Hindlimb muscle (tissue), 1 donor: ENCODE results near the gene VSTM2B. TPM values are rescaled to one million over a fixed set of nuclear protein-coding genes. Genes with fewer than 3 reads are reported as not detected.
"Not testable (repeated sequence)": the region's sequence is repeated elsewhere in the genome, so short reads cannot be mapped to it uniquely, and the experiment has no call there.

Experiments
- DNase-seq: peaks from one replicate; pipeline ENCODE4 v3.0.0-alpha.2; 2013
- polyA plus RNA-seq: library from polyadenylated mRNA; unstranded; fragments of 120-200 nt; gene quantifications from one replicate; pipeline ENCODE4 v1.2.1, GENCODE V29; 2013; ENCODE audit not compliant: insufficient read length

VSTM2B gene
- polyA plus RNA-seq, 1 donor, result 0.17 TPM

DNA sequence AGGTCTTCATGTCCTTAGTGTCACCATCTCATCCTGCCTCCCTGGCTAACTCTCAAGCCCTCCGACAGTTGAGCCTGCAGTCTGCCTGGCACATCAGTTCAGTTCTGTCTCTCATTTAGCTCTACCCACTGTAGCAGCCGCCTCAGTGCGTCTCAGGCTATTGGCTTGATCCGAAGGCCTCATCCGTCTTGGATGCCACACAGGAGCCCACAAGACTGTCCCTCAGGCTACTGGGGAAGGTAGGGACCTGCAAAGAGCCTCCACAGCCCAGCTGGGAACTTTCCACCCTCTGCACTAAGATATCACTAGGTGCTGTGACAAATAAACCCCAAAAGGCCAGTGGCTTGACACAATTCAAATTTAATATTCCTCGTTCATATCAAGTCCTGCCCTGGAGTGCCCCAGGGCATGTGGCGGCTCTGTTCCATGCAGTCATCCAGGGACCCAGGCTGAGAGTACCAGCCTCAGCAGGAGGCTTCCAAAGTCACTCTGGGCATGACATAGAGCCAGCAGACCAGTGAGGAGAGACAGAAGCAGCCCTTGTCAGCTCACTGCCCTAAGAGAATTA lies 5.7 kb downstream of the VSTM2B start:
- no peak for DNase-seq

DNA sequence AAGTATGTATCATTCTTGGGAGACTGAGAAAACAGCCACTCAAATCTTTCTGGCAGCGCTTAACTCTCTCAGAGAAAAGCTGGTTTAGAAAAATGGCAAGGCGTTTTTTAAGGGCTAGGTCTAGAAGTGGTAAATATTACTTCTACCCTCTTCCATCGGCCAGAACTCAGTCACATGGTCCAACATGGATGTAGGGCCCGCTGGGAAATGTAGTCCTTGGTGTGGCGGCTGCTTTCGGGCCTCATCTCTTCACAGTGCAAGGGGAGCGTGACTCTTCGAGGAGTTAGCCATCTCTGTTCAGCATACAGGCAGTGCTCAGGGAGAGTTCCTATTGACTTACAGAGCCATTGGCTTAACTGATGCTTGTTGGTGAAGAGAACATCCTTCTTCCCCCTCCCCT lies 6.3 kb downstream of the VSTM2B start:
- DNase-seq, result no peak

DNA sequence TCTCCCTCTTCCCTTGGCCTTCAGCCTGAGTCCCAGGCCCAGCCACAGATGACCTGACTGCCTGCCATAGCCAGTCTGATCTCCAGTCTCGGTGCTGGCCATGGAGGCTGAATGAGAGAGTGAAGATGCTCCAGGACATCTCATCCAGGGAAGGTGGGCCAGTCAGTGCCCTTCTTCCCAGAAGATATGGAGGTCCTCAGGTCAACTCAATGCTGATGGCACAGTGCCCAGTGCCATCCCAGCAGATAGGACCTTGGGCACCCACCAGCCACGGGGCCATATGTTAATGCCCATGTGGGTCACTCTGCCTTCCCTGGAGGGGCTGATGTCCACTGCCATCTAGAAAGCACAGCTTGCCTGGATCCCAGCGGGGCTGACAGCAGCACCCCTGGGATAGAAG lies 7.2 kb downstream of the VSTM2B start:
- DNase-seq, result no peak

- no peak for DNase-seq
Observed at GRCh38 chr19:29533578-29534544, 8.1 kb downstream of the VSTM2B start.

GRCh38 chr19:29535214-29535831 lies 9.5 kb downstream of the VSTM2B start:
- DNase-seq, result no peak

DNA sequence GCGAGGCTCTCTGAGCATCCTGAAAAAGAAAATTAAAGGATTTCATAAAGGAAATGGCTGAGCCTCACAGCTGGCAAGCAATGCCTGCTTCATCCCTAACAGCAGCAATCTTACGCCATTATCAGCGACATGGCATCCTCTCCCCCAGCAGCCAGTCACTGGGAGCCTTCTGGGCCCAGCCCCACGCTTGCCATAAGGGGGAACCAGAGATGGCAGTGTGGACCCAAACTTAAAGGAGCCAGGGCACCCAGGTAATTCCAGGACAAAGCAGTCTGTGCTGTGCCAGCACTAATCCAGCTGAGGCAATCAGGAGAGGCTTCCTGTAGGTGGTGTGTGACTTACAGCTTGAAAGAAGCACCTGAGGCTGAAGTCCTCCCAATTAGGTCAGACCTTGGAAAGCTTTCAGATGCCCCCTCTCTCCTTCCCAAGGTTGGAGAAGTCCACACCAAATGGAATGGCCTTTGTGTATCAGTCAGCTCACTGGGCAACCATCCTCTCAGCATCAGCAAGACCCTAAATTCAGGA lies 10.3 kb downstream of the VSTM2B start:
- no peak for DNase-seq

DNA sequence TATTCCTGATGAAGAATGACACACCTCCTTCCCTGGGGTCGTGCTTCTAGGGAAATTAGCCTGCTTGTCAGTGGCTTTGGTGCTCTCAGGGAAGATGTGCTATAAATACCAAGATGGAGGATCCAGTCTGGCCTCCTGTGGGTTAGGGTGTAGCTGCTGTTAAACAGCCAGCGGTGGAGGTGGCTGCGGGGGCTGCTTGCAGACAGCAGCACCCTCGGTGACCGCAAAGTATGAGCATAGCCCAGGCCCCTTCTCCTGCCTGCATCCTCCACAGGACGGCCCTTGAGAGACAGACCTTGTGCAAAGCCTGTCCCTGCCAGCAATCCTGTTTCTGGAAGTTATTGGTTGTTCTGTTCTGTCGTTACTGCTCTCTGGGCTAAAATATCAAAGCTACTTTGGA lies 11.4 kb downstream of the VSTM2B start:
- no peak for DNase-seq

DNA sequence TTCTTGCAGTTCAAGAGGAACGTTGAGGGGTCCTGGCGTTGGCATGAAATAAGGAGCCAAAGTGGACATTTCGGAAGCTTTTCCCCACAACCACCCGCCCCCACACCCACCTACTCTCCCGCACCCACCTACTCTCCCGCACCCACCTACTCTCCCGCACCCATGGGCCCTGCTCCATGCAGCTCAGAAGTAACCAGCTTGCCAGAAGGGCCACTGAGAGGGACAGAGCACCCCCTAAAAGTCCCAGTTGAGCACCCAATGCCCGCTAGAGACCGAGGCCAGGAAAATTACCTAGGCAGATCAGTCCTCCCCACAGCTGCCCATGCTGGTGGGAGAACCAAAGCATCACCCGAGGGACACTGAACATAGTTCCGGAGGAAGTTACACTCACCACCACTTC lies 11.8 kb downstream of the VSTM2B start:
- DNase-seq, result no peak

DNA sequence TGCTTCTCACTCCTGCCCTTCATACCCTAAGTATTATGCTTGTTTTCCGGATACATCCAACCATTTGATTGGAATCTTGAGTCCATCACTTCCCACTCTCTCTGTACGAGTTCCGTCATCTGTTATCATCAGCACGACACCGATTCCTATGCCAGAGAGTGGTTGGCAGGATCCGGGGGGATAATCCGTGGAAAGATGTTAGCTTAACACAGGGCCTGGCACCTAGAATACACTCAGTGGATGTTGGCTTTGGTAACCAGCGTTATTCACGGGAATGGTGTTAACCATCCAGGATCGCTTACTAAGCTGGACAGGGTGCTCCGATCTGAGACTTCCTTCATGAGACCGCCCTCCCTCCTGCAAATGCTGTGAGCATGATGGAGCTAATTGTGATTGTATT lies 12.4 kb downstream of the VSTM2B start:
- no peak for DNase-seq

DNA sequence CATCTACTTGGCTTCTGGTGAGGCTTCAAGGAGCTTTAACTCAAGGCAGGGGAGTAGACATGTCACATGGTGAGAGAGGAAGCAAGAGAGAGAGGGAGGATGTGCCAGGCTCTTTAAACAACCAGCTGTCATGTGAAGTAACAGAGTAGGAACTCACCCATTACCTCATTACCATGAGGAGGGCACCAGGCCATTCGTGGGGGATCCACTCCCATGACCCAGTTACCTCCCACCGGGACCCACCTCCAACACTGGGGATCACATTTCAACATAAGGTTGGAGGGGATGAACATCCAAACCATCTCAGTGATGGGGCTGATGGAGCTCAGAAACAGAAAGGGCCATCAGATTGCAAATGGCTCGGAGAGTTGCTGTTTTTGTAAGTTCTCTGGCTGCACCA lies 12.9 kb downstream of the VSTM2B start:
- no peak for DNase-seq

GRCh38 chr19:29539131-29539530 lies 13.3 kb downstream of the VSTM2B start:
- no peak for DNase-seq

DNA sequence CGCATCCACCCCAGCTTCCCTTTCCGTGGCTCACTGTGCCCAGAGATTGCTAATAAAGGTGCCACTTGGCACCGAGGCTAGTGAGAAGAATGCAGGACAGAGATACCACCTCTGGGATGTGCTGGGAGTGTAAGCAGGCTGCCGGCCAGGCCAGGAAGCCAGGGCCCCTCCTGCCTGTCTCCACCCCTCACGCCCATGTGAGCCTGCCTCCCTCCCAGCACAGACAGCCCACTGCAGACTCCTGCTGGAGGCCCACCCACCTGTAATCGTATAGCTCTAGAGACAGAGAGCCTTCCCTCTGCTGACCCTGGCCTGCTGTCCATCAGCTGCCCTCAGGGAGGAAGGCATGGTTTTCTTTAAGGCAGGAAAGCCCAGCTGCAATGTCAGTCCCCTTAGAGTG lies 13.9 kb downstream of the VSTM2B start:
- no peak for DNase-seq

- DNase-seq, result no peak
Observed at GRCh38 chr19:29540114-29540513, 14.3 kb downstream of the VSTM2B start.

- DNase-seq, result no peak
Observed at GRCh38 chr19:29541473-29542253, 15.9 kb downstream of the VSTM2B start.

GRCh38 chr19:29542327-29542726 lies 16.5 kb downstream of the VSTM2B start:
- DNase-seq, result no peak

DNA sequence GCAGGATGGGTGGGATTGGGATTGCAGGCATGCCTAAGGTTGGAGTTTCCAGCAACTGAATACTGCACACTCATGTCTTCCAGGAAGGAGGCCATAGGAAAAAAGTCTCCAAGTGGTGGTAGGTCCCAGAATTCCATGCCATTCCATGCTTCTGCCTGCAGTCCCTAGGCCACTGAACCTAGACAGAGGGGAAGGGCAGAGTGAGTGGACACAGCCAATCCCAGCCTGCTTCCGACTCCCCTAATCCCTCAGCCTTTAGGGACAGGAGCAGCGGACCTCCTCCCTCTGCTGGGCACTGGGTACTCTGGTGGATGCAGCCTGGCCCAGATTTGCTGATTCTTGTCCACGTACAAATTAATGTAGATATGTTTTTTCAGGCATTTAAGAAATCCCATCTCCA lies 17.0 kb downstream of the VSTM2B start:
- DNase-seq, result no peak

- no peak for DNase-seq
Observed at GRCh38 chr19:29543381-29543780, 17.6 kb downstream of the VSTM2B start.

GRCh38 chr19:29544656-29545360 lies 19.0 kb downstream of the VSTM2B start:
- DNase-seq, result no peak

GRCh38 chr19:29545447-29545846 lies 19.7 kb downstream of the VSTM2B start:
- not testable (repeated sequence) for DNase-seq

DNA sequence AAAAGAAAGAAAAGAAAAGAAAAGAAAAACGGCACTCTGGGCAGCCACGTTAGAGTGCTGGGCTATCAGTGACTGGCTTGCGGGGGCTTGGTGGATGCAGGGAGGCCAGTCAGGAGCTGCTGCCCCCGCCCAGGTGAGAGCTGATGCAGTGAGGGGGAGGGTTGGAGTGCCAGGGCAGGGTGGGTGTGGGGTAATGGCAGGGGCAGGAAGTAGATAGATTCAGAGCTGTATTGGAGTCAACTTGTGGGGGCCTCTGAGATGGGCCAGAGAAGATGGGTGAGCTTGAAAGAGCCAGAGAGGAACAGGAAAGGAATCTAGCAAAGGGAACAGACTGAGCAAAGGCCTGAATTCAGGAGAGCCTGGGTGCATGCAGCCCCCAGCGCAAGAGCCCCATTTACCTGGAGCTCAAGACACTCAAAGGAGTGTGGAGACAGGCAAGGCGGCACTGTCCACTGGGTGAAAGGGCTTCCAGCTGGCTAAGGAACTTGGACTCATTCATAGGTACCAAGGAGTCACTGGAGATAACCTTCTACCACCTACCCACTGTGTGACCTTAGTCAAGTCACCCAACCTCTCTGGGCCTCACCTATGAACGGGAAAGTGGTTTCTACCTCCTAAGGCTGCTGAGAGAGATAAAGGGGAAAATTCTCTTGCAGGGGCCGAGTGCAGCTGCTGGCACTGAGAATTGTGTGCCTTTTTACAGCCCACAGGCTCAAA lies 20.2 kb downstream of the VSTM2B start:
- no peak for DNase-seq

GRCh38 chr19:29546583-29547190 lies 20.9 kb downstream of the VSTM2B start:
- no peak for DNase-seq
